GM12801 (cell line): Measurements from ENCODE around the gene BUB1B.

Experiments used
- TF ChIP-seq, protein P1 (sequence below): IDR thresholded peaks from one replicate; pipeline ENCODE4 v1.5.1; 2011; ENCODE audit warnings: control low read depth; ENCODE audit not compliant: insufficient read length; ENCODE audit errors: extremely low read depth

BUB1B gene

DNA sequence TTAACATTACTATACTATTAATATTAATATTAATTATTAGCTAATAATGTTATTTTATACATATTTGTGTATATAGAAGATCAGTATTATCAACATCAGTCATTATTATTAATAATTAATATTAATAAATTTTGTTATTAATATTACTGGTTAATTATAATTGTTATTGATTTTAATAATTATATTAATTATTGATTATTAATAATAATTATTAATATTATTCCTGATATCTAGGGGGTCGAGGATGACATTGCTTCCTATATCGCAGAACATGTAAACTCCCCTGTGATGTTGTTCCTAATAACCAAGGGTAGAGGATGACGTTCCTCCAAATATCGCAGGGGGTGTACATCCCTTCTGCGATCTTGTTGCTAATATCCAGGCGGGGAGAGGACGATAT, 34.9 kb upstream of the BUB1B start:
- TF ChIP-seq, protein P1, sequence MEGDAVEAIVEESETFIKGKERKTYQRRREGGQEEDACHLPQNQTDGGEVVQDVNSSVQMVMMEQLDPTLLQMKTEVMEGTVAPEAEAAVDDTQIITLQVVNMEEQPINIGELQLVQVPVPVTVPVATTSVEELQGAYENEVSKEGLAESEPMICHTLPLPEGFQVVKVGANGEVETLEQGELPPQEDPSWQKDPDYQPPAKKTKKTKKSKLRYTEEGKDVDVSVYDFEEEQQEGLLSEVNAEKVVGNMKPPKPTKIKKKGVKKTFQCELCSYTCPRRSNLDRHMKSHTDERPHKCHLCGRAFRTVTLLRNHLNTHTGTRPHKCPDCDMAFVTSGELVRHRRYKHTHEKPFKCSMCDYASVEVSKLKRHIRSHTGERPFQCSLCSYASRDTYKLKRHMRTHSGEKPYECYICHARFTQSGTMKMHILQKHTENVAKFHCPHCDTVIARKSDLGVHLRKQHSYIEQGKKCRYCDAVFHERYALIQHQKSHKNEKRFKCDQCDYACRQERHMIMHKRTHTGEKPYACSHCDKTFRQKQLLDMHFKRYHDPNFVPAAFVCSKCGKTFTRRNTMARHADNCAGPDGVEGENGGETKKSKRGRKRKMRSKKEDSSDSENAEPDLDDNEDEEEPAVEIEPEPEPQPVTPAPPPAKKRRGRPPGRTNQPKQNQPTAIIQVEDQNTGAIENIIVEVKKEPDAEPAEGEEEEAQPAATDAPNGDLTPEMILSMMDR: no peak

DNA sequence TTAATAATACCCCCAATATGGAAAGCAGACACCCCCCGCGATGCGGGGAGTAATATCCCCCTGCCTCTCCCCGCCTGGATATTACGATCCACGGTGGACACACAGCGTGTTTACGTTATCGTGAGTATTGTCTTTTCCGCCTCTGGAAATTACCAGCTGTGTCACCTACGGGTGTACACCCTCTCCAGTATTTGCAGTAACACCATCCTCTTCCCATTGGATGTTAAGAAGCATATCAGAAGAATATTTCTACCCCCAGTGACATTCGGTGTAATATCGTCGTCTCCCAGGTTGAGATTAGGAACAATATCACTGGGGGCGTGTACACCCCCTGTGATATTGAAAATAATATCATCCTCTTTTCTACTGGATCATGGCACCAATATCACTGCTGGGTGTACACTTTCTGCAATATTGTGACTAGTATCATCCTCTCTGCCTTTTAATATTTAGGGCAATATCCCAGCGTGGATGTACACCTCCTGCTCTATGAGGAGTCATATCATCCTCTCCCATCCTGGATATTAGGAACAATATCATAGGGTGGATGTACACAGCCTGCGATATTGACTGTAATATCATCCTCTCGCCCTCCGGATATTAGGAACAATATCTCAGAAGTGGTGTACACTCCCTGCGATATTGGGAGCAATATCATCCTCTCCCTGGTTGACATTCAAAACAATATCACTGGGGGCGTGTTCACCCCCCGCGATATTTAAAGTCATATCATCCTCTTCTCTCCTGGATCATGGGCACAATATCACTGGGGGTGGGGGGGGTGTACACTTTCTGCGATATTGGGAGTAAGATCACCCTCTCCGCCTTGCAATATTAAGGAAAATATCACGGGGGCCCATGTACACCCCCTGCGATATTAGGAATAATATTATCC, 31.9 kb upstream of the BUB1B start:
- TF ChIP-seq, protein P1: no peak

DNA sequence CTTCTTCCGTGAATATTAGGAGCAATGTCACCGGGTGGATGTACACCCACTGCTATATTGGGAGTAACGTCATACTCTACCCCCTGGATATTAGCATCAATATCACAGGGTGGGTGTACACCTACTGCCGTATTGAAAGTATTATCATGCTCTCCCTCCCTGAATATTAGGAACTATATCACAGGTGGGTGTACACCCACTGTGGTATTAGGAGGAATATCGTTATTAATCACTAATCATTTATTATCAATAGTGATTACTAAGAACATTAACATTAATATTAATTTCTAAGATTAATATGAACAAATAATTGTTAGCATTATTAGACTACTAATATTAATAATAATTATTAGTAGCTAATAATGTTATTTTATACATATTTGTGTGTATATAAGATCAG, 30.8 kb upstream of the BUB1B start:
- TF ChIP-seq, protein P1: no peak

DNA sequence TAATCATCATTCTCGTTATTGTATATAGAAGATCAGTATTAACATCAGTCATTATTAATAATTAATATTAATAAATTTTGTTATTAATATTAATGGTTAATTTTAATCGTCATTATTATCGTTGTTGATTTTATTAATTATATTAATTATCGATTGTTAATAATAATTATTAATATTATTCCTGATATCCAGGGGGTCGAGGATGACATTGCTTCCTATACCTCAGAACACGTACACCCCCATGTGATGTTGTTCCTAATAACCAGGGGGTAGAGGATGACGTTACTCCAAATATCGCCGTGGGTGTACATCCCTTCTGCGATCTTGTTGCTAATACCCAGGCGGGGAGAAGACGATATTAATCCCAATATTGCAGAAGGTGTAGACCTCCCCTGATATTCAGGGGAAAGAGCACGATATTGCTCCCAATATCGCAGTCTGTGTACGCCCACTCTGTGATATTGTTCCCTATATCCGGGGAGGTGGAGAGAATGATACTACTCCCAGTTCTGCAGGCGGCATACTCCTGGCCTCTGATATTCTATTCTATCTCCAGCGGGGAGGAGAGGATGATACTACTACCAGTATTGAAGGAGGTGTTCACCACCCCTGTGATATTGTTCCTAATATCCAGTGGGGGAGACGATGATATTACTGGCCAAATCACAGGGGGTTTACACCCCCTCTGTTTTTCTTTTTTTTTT, 29.9 kb upstream of the BUB1B start:
- TF ChIP-seq, protein P1: no peak

DNA sequence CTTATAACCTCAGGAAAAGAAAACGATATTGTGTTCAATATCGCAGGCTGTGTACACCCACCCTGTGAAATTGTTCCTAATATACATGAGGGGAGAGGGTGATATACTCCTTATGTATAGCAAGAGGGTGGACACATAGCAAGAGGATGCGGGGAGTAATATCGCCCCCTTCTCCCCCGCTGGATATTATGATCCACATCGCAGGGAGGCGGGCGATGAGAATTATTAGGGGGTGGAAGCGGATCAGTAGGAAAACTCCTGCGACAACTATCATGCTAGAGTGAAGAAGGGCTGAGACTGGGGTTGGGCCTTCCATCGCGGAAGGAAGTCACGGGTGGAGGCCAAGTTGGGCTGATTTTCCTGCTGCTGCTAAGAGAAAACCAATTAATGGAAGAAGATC, 27.3 kb upstream of the BUB1B start:
- TF ChIP-seq, protein P1: no peak

DNA sequence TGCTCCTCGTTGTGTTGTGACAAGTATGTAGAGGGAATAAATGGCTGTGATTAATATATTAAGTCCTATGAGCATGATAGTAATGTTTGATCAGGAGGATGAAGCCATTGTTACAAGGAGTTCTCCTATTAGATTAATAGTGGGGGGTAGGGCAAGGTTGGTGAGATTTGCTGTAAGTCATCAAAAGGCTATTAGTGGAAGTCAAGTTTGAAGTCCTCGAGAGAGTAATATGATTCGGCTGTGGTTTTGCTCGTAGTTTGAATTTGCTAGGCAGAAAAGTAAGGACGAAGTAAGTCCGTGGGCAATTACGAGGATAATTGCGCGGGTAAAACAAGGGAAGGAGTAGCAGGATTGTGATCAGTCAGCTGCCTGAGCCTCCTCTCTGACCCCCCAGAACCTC, 26.0 kb upstream of the BUB1B start:
- TF ChIP-seq, protein P1: no peak

DNA sequence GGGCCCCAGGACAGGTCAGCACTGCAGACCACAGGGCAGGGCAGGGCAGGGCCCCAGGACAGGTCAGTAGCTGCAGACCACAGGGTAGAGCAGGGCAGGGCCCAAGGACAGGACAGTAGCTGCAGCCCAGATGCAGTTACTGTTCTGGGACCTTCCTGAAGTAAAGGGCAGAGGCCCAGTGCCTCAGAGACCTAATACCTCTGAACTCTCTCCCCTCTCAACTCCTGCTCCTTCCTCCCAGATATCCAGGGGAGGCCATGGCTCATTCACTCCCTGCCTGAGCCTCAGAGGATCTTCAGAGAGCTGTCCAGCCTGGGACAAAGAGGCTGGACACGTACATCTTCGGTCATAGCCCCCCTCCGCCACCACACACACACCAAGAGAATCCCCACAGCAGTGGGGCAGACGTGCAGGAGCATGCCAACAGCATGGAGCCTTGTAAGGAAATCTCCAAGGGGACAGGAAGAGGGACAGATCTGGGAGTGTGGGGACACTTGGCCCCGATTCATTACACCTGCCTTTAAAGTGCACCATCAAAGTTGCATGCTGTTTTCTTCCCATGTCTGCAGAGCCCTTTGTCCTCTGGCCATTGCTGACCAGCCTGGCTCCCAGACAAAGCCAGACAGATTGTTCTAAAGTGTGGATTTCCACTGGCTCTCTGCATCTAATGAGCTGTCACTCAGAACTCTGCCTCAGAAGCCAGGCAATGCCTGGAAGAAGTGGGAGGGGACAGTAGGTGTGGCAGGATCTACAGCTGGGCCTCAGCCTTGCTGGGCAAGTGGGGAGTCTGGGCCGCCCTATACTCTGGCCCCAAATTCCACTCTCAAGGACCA, 24.2 kb upstream of the BUB1B start:
- TF ChIP-seq, protein P1: no peak
